IPS DF 19.7 (cell line): ENCODE data around the gene IGSF3.
"Not testable (repeated sequence)": the region's sequence is repeated elsewhere in the genome, so short reads cannot be mapped to it uniquely, and the experiment has no call there.

Experiments used
- DNase-seq: peaks from one replicate; pipeline ENCODE4 v3.0.0-alpha.2; 2013; ENCODE audit warnings: low read depth, low spot score

IGSF3 gene

DNA sequence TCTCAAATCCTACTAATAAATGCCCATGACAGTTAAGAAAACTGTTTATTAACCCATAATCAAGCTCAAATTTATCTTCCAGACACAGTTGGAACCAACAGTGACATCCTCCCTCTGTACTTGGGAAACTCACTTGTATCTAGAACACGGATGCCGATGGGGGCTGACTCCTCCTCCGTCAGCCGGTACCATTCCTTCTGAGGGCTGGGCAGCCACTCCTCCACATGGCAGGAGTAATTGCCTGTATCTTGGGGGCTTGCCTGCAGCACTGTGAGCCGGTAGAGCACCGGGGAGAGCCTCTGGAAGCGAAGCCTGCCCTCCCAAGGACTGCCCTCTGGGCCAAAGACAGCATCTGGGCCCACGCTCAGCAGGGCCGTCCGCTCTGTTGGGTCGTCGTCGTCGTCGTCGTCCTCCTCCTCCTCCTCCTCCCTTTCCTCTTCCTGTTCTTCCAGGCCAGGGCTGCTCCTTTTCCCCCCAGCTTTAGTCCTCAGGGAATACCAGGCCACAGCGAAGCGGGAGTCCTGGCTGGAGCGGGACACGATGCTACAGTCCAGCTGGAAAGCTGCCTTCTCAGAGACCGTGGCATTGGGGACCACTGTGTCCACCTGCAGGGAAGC, 88.2 kb downstream of the IGSF3 start:
- DNase-seq, result no peak

DNA sequence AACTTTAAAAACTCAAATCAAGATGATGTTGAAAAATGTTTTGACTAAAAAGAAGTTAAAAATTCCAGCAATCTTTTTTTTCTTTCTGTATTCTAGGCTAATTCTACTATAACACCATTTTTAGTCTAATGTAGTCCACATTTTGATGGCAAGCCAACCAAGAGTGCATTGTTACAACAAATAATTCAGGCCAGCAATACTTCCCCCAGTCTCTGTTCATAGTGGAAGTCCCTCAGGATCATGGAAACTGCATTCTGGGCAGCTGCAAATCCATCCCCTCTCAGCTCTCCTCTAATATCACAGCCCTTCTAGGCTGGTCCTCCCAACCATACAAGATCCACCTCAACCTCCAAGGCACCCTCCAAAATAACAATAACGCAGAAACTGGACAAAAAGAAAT, 89.0 kb downstream of the IGSF3 start:
- DNase-seq, result no peak

DNA sequence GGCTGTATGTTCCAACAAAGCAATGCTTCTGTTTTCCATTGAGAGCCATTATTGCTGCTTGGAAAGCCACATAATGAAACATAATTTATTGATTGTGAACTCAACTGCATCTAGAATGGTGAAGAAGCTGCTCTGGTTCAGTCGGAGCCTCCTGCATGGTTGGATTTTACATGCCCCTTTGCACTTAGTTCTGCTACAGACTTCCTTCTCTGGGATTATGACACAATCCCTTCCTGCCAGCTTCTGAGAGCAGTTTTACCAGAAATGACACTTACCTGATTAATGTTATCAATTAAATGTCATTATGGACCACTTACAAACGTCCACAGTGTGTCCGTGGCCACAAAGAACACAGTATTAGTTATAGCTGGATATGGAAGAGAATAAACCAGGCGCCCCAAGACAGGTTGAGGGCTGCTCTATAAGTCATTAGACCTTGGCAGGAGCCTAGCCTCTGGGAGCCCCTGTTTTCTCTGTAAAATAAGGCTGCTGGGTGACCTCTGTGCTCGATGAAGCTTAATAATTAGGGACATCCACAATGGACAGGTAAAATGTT, 89.7 kb downstream of the IGSF3 start:
- no peak for DNase-seq

DNA sequence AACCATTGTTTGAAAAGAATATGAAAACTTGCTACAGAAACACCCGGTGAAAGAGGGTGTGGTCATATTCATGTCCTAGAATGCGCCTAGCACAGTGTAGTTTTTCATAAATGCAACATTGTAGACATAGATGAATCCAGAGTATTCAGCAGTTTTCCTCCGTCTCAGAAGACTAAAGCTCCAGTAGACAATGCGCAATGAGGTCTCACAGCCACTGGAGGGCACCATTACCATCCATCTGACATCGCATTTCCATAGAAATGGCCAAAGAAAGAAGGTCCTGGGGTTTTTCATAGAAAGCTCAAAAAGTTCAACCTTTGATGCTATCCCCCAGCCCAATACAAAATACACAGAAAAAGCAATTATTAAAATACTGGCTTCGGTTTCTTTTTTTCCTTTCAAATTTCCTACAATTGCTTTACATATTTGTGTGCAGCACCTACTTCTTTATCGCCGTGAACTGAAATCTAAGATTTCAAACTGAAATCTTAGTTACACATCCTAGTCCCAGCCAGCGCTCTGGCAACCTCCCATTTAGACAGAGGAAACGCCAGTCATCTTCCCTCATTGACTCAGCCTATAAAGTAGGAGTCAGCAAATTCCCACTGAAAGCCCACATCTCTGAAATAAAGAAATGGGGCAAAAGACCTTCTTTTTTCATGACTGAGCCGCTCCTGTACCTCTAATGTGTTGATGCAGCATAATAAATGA, 92.8 kb downstream of the IGSF3 start:
- no peak for DNase-seq

DNA sequence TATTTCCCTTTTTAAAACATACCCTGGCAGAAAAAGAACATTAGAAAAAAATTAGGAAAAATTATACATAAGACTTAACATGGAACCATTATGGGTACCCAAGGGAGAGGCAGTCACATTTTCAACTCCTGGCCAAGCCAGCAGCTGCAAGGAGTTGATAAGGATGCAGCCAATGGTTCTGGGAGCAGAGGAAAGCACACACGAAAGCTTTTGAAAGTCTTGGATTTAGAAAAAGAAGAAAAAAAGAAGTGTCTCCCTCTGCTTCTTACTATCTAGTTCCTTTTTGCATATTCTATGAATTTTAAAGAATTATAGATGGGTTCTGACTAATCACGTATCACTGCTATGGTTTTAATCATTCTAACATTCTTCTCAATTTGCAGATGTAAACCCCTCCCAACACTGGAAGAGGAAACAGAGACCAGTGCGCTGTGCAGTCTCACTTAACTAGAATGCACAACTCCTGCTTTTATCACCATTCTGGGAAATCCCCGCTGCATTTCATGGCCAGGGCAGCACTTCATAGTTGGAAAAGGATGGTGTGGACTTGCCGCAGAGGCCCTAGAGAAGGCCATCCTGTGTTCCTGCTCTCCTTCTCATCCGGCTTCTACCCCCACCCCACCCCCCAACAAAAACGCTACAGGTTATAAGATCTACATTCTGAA, 94.0 kb downstream of the IGSF3 start:
- DNase-seq, result no peak

DNA sequence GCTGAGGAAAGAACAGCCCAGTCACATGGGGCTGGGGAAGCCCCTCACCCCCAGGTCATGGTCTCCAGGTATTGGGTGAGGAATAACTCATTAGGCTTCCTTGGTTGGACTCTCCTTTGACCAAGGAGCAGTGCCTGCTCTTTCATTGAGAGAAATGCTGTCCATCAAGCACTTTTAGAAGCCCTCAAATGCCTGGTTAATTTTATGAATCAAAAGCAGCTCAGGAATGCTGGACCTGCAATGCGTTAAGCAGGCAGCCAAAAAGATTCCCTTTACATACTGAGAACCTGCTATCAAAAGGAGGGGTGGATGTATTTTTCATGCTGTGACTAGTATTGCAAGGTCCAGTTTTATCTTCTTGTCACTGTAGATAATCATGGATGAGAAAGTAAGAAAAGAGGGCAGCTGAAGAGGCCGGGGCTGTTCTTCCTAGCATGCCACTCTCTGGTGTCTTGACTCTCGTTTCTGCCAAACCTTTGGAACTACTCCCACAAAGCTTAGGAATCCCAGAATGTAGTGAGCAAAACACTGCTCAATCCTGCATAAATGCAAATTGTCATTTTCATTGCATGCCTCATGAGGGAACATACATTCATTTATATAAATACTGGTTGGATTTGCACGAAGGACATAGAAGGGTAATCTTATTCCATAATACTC, 94.6 kb downstream of the IGSF3 start:
- no peak for DNase-seq

DNA sequence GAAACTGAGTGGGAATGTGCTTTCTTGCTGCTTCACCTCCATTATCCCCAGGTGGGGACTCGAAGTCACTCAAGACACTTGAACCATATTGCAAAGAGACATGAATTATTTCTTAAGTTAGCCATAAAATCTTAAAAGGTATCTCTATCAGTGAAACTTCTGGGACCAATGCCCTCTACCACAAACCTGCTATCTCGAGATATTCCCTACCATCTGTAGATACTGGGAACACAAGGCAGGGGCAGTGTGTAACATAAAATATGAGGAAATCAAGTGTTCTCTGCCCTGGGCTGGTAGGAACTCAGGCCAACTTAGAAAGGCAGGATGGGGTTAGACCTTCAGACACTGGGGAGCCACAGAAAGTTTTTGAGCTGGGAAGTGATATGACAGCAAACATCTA, 95.4 kb downstream of the IGSF3 start:
- no peak for DNase-seq

DNA sequence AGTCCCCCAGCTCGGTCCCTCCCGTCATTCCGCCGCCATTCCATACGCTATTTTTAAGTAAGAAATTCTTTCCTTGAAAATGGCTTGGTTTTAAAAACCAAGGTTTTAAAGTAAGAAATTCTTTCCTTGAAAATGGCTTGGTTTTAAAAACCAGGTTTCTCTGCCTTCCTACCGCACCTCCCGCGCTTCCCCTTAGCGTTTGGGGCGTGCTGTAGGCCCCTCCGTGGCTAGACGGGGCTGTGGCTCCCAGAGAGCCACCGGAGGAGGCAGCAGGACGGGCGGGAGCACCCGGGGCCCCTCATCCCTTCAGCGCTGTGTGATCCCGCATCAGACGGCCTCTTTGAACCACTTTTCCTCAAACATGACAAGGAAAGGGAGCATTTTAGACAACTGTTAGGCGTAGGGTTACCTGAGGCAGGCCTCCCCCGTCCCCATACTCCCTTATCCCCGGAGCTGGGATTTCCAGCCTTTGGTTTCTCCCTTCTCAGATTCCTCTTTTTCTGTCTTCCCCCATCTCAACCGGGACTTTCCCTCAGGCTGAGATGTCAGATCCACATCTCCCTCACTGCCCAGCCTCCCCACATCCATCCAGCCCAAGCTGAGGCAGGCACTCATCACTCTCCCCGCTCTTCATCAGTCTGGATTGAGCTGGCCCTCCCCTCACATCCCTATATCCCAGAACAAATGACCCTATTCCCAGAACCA, 96.2 kb downstream of the IGSF3 start:
- no peak for DNase-seq

DNA sequence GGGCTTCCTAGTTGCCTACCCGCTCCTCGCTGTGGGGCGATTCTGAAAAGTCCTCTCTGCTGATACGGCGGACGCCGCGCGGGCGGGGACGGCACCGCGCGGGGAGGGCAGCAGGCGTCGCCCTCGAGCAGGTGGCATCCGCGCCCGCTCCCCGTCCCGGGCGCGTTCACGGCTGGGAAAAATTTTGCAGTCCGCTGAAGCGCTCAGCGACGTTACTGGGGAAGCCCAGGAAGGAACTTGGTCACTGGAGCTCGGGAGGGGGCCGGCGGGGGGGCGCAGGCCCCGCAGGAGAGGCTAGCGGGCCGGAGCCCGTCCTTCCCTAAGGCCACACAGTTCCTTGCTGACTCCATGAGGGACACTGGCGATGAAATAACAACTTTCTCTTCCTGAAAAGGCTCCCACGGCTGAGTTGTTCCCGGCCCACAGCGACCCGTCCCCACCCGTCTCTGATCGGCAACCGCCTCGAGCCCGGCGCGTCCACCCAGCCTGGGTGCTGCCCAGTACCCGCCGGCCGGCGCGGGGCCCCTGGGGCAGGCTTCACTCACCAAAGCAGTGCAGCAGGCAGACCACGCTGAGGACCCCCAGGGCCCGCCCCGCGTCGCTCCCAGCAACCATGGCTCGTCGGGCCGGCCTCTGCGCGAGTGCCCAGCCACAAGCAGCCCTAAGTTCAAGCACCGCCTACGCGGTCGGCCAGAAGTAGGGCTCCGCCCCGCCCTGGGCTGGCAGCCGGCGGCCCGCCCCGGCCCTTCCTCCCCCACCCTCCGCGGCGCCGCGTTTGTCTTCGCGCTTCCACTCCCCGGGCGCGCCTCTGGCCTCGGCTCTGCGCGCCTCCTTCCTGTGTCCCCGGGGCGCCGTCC, 96.9 kb downstream of the IGSF3 start, which contains the start of gene CD58:
Gene CD58 (minus strand): TSS at position 669 of the 857 bp plus-strand sequence. CDS start 54 bp downstream, at position 615.
- DNase-seq, result peak; percentile 23

DNA sequence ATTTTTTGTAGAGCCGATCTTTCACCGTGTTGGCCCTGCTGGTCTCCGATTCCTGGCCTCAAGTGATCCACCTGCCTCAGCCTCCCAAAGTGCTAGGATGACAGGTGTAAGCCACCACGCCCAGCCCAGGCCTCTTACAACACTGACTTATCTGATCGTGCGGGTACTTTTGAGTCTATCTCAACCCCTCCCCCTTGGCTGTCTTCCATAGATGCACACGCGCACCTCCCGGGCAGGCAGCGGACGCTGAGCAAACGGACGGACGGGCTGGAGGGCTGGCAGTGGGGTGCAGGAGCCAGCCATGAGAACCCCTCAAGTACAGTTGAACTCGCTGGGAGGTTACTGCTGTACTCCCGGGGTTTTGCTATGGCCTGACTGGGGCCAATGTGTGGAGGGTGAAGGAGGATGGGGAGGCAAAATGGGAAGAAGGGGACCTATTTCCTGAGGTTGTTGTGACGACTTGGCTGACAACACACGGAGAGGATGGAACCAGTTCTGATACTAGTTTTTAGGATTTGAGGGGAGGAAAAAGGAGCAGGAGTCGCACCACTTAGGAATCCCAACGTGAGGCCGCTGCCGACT, 97.7 kb downstream of the IGSF3 start:
- DNase-seq, result no peak

DNA sequence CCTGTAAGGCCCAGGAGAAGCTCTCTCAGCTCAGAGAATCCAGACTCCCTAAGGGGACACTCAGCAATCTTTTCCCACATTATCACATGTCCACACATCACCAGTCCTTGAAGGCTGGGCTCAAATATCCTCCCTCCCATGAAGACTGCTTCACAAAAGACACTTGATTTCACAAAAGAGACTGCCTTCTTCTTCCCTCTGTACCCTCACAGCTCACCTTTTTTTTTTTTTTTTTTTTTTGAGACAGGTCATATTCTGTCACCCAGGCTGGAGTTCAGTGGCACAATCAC, 98.2 kb downstream of the IGSF3 start:
- no peak for DNase-seq

DNA sequence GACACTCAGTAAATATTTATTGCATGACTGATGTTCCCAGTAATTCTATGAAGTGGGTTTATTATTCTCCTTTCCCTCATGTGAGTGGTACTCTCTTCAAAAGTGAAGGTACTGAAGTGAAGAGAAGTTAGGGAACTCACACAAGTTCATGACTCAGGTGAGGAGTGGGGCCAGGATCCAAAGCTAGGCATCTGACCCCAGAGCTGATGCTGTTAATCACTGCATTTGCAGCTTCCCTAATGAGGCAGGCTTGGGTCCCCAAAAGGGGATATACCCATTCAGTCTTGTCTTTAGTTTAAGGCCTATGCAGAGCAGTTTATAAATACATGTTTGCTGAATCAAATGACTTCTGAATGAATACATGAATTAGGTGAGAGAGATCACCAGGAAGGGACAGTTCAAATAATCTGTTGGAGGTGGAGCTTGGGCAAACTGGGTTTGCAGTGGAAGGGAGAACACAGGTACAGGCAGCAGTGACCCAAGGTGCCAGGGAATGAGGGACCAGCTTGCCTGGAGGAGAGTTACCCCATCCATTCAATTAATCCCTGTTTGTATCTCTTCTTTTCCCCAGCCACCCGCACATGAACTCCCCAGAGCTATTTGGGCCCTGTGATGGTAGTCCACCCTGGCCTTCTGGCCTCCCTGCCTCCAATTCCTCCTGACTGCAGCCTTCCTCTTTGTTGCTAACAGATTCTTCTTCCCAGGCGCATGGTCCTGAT, 98.7 kb downstream of the IGSF3 start:
- no peak for DNase-seq

DNA sequence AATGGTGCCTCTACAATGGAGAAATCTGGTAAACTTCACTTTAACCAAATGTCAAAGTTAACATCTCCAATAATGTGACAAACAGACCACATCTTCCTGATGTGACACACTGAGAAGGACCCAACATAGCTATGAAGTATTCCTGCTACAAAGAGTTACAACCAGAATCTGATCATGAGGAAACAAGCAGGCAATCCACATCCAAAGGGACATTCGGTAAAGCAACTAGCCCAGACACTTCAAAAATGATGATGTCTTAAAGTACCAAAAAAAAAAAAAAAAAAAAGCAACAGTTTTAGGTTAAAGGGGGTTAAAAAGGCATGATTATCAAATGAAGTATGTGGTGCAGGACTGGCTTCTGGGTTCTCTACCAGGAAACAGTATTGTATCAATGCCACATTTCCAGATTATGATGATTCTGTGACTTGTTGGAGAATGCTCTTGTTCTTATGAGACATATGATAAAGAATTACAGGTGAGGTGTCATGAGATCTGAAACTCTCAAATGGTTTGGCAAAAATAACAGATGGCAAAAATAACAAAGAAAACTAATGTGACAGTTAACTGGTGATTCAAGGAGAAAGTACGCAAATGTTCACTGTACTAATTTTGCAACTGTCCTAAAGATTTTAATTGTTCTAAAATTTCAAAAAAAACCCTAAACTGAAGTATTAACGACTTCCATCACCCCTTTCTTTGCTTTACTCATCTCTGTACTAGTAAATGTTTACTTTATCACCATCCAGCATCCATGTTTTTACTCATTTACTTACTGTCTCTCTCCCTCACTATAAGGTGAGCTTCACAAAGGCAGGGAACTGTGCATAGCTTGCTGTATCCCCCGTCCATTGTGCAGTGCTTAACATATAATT, 99.5 kb downstream of the IGSF3 start:
- no peak for DNase-seq

DNA sequence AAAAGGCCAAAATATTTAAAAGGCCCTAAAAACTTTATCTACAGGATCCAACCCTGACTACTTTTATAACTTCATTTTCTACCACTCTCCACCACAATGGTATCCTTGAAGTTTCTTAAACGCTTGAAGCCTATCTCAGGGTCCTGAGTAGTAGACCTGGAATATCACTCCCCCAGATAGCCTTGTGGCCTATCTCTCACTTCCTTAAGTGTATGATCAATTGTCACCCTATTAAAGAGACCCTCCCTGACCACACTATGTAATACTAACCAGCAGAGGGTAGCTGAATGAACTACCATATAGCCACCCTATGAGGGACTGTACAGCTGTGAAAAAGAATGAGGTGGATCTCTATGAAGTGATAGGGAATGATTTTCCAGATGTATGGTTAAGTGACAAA, 102.3 kb downstream of the IGSF3 start:
- no peak for DNase-seq

DNA sequence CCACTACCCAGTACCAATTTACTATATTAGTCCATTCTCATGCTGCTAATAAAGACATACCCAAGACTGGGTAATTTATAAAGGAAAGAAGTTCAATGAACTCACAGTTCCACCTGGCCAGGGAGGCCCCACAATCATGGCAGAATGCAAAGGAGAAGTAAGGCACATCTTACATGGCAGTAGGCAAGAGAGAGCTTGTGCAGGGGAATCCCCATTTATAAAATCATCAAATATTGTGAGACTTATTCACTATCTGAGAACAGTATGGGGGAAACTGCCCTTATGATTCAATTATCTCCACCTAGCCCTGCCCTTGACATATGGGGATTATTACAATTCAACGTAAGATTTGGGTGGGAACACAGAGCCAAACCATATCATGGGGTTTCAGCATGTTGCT, 103.1 kb downstream of the IGSF3 start:
- no peak for DNase-seq

DNA sequence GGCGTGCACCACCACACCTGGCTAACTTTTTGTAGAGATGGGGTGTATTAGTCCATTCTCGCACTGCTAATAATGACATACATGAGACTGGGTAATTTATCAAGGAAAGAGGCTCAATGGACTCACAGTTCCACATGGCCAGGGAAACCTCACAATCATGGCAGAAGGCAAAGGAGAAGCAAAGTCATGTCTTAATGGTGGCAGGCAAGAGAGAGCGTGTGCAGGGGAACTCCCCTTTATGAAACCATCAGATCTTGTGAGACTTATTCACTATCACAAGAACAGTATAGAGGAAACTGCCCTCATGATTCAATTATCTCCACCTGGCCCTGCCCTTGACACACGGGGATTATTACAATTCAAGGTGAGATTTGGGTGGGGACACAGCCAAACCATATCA, 105.1 kb downstream of the IGSF3 start:
- DNase-seq, result not testable (repeated sequence)

DNA sequence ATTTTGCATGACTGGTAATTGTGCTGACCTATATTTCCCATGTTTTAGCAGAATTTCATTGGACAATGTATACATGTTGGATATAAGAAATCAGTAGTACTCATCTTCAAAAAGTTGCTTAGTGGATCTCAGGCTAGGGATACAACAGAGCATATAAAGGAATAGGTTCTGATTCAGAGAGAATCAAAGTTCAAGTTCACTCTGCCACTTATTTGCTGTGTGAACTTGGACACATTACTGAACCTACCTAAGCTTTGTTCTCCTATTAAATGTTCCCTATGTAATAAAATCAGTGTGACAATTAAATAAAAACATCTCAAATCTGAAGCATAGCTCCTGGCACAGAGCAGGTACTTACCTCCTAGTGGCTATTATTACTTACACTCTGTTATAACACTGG, 106.0 kb downstream of the IGSF3 start:
- DNase-seq, result no peak

DNA sequence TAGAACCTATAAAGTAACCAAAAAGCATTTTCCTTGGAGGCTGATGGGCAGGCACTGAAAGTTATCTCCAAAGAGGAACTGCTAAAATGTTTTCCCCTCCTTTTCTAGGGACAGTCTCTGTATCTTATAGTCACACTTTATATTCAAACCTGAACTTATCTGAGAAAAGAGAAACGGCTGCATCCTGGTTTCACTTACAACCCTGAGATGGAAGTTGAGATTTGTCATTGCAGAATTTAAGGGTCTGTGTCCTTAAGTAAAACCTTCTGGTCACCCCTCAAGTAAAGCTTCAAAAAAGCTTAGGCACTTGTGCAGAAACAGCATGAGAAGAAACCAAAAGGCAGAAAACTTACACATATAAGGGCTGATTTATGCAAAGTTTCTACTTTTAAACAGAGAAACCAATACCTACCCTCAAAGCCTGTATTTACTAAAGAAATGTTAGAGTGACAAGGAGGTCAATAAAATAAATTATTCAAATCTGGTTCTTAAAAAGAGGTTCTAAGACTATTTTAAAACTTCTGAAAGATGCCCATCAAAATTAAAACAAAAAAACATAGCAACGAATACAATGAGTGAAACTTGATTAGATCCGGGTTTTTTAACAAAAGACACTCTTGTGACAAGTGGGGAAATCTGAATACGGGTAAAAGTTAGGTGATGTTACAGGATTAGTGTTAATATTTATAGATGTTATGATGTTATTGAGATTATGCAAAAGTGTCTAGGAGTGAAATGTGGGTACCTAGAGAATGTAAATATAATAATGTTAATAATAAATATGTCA, 106.6 kb downstream of the IGSF3 start:
- DNase-seq, result no peak
